Measurements from ENCODE around the gene PTGR3. TPM values are rescaled to one million over a fixed set of nuclear protein-coding genes. Genes with fewer than 3 reads are reported as not detected.

The PTGR3 gene
- total RNA-seq, 6 experiments from 2014 or later = 37.9 to 47.5 (median 41.8) TPM

- H3K27me3 Mint-ChIP-seq (ENCODE audit: insufficient read depth) = 0 out of 2 replicates have a peak, but pooled peaks cover 3% of the 10 kb centered on the region
Measured at GRCh38 chr18:75211002-75211621, 2.2 kb upstream of the PTGR3 start.

GRCh38 chr18:75210274-75211001 is 1.5 kb upstream of the PTGR3 start, which contains the start of gene TSHZ1:
TSS of gene TSHZ1 (plus strand) at chr18:75210797. CDS start at chr18:75211877, 1,080 bp downstream.
- Mint-ChIP-seq H3K4me3 (peak within 1 kb of the TSS; percentile 99), H3K9me3 (no peaks in the 10 kb centered on the region), H3K4me1 (ENCODE audit: low read depth) (peaks cover 63% of the 10 kb centered on the region), H3K27me3 (ENCODE audit: insufficient read depth) (peaks cover 3% of the 10 kb centered on the region; the same call in 1 of the 2 replicates), H3K27ac (peak within 1 kb of the TSS; percentile 96), H3K36me3 (ENCODE audit: low read depth) (peaks cover 17% of the 10 kb centered on the region)
- TF ChIP-seq, protein P1, sequence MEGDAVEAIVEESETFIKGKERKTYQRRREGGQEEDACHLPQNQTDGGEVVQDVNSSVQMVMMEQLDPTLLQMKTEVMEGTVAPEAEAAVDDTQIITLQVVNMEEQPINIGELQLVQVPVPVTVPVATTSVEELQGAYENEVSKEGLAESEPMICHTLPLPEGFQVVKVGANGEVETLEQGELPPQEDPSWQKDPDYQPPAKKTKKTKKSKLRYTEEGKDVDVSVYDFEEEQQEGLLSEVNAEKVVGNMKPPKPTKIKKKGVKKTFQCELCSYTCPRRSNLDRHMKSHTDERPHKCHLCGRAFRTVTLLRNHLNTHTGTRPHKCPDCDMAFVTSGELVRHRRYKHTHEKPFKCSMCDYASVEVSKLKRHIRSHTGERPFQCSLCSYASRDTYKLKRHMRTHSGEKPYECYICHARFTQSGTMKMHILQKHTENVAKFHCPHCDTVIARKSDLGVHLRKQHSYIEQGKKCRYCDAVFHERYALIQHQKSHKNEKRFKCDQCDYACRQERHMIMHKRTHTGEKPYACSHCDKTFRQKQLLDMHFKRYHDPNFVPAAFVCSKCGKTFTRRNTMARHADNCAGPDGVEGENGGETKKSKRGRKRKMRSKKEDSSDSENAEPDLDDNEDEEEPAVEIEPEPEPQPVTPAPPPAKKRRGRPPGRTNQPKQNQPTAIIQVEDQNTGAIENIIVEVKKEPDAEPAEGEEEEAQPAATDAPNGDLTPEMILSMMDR (IDR thresholded peaks at IDR 0.05) = no peak
- peak; percentile 94 for DNase-seq

More at GRCh38 chr18:75211002-75211621, 2.2 kb upstream of the PTGR3 start:
- Mint-ChIP-seq H3K36me3 (ENCODE audit: low read depth) (peaks cover 17% of the 10 kb centered on the region), H3K27ac (peak overlapping the region; percentile 96), H3K4me1 (ENCODE audit: low read depth) (peaks cover 63% of the 10 kb centered on the region), H3K9me3 (no peaks in the 10 kb centered on the region), H3K4me3 (peak overlapping the region; percentile 99)
- DNase-seq = no peak
- TF ChIP-seq, protein P1 (IDR thresholded peaks at IDR 0.05) = no peak

DNA sequence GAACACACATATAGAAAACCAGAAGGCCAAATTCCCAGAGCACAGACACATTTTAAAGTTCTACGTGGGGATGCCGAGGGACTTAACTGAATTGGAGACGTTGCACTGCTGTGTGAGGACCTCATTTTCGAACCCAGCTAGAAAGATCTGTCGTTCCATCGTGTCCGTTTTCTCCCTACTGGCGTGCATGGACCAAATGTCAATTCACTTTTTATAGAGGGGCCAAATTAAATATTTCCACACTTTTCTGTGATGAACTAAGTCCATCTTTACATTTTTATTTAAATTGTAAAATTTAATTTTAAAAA is 966 bp upstream of the PTGR3 start:
- Mint-ChIP-seq H3K36me3 (ENCODE audit: low read depth) (peaks cover 17% of the 10 kb centered on the region), H3K9me3 (no peaks in the 10 kb centered on the region), H3K27me3 (ENCODE audit: insufficient read depth) (peaks cover 3% of the 10 kb centered on the region; the same call in 1 of the 2 replicates), H3K4me1 (ENCODE audit: low read depth) (peaks cover 60% of the 10 kb centered on the region), H3K27ac (peak overlapping the region; percentile 96), H3K4me3 (peak overlapping the region; percentile 99)
- TF ChIP-seq, protein P1 (IDR thresholded peaks at IDR 0.05) = no peak
- no peak for DNase-seq

- Mint-ChIP-seq H3K9me3 (no peaks in the 10 kb centered on the region), H3K27me3 (ENCODE audit: insufficient read depth) (peaks cover 3% of the 10 kb centered on the region; the same call in 1 of the 2 replicates), H3K27ac (peak overlapping the region; percentile 99; the same call in 1 of the 2 replicates), H3K4me1 (ENCODE audit: low read depth) (peaks cover 49% of the 10 kb centered on the region), H3K36me3 (ENCODE audit: low read depth) (peaks cover 17% of the 10 kb centered on the region), H3K4me3 (peak overlapping the region; percentile 100; the same call in 1 of the 2 replicates)
- no peak for DNase-seq
- TF ChIP-seq, protein P1 (IDR thresholded peaks at IDR 0.05) = no peak
Measured at GRCh38 chr18:75208836-75209128, 157 bp downstream of the PTGR3 start.

GRCh38 chr18:75208155-75208835 is 644 bp downstream of the PTGR3 start:
- Mint-ChIP-seq H3K27me3 (ENCODE audit: insufficient read depth) (peaks cover 3% of the 10 kb centered on the region; the same call in 1 of the 2 replicates), H3K9me3 (no peaks in the 10 kb centered on the region), H3K36me3 (ENCODE audit: low read depth) (peaks cover 17% of the 10 kb centered on the region), H3K27ac (peak overlapping the region; percentile 99), H3K4me1 (ENCODE audit: low read depth) (peaks cover 48% of the 10 kb centered on the region), H3K4me3 (peak overlapping the region; percentile 100)
- TF ChIP-seq, protein P1 (IDR thresholded peaks at IDR 0.05) = peak; percentile 32
- DNase-seq = no peak
